ENCODE data around the gene STK4.

DNA sequence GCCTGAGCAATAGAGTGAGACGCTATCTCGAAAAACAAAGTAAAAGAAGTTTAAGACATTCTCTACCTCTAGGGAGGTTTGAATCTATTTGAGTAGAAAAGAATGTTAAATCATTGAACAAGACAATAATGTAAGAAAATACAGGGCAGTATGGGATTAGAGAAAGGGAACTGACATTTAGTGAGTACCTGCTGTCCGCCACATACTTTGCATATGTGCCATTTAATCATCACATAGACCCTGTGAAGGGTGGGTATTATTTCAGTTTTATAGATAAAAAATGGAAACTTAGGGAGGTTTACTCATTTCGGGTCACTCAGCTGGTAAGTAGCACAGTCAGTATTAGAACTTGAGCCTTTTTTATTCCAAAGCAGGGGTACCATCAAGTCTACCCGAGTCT, 31.4 kb downstream of the STK4 start:
- TF ChIP-seq CTCF (conservative IDR thresholded peaks at IDR 0.05; ENCODE audit: low read depth, low read length): no peak
- no peak for TF ChIP-seq SMC3 (IDR thresholded peaks at IDR 0.05; ENCODE audit: low read depth, low read length)
- no peak for TF ChIP-seq RAD21 (IDR thresholded peaks at IDR 0.05; ENCODE audit: low read length)
- no peak for TF ChIP-seq POLR2A (IDR thresholded peaks at IDR 0.05; ENCODE audit: low read depth, low read length)
- no peak for TF ChIP-seq RFX5 (IDR thresholded peaks at IDR 0.05; ENCODE audit: low read depth, low read length)
